H4 (cell line): ENCODE measurements around the gene MAP3K1. TPM values are rescaled to one million over a fixed set of nuclear protein-coding genes. Genes with fewer than 3 reads are reported as not detected.
A peak's percentile ranks its signal among the peaks of the same experiment; 100 is the strongest.
"Not testable (repeated sequence)": the region's sequence is repeated elsewhere in the genome, so short reads cannot be mapped to it uniquely, and the experiment has no call there.

Source experiments
- DNase-seq: peaks from one replicate; pipeline ENCODE4 v3.0.0-alpha.2; 2015; ENCODE audit warnings: low spot score
- total RNA-seq: library from RNA; depleted of rRNA; stranded (reverse); fragments of >200 nt; shearing (Covaris generic); gene quantifications from 2 replicates; pipeline ENCODE4 v1.2.3, GENCODE V29; 2014; rRNA removed

Gene MAP3K1
- total RNA-seq, result 5.7 and 7.2 TPM in 2 replicates

DNA sequence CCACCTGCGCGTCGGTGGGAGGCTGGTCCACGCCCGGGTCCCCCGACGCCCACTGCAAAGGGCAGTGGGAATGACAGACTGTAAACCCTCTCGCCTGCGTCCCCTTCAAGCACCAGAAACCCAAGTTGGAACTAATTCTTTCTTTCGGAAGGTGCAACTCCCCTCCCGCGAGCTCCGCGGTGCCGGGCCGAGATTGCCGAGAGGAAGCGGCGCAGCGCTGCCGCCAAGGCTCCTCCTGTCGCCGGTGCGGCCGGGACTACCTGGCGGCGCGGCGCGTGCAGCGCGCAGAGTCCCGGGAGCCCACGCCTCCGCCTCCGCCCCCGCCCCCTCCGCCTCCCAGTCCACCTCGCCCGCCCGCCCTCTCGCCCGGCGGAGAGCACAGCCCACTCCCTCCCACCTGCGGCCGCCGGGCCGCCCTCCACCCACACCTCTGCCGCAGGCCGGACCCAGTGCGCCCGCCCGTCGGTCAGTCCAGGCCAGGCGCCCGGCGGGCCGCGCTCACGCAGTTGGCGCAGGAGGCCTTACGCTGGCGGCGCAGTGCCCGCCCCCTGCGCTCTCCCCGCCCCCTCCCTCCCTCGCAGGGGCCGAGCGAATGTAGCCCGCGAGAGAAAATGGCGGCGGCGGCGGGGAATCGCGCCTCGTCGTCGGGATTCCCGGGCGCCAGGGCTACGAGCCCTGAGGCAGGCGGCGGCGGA lies at the start of gene MAP3K1:
MAP3K1 (plus strand) TSS at position 587 of the 695 bp plus-strand sequence; CDS start at position 612, 25 bp downstream.
- DNase-seq, result peak; percentile 62

DNA sequence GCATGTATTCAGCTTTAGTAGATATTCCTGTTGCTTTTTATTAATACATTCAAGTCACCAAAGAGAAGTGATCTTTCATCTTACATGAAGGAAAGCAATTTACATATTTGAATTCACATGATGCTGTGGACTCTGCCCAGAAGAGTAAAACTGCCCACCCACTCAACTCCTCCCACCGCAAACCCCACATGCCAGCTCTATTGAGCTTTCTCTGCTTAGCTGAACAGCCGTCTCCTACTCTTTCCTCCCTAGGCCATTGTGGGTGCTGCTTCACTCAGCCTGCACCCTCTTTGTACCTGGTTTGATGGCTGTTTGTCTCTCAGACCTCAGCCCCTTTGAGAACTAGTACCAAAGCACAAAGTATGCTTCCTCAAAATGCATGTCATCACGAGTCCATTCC lies 48.4 kb upstream of the MAP3K1 start:
- no peak for DNase-seq

DNA sequence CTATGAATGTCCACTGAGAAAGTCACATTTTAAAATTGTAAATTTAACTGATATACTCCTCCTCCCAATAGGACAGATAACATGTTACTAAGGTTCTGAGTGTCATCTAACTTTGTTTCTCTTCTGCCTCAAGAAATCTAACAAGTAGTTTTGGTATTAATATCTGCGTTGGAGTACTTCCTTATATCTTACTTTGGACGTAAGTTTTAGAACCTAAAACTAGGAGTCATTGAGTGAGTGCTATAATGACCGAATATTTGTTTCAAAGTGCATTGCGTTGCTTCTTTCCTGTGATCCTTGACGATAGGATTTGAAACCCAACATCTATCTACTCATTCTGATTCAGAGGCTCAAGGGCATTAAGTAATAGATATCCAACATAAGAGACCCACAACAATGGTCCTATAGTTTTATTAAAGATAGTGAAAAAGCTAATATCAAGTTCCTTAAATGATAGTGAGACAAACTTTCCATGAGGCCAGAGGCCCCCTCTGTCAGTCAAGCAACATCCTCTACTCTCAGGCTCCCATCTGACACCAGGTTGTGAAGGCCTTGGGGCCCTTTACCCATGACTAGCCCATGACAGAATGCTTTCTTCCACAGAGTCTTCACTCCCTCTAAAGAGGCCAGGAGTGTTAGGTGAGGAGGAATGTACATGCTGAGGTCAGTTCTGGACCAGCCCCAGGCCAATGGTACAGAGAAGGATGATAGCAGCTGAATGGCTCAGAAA lies 45.3 kb upstream of the MAP3K1 start:
- DNase-seq, result no peak

DNA sequence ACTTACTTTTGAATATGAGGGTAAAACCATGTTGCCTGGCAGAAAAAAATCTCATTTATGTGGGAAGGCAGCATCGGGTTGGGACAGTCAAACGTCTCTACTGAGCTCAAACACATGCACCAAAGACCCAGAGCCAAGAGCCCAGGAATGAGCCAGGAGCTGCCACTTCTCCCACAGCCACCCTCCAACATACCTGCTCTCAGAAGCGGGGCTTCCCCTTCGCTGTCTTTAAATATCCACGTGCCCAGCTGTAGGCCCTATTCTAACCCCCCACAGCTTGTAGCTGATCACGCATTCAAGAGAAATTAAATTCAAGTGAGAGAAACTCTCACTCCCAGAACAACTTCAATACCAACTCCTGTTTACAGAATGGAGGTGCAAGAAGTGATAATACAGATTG lies 42.6 kb upstream of the MAP3K1 start:
- DNase-seq, result no peak

DNA sequence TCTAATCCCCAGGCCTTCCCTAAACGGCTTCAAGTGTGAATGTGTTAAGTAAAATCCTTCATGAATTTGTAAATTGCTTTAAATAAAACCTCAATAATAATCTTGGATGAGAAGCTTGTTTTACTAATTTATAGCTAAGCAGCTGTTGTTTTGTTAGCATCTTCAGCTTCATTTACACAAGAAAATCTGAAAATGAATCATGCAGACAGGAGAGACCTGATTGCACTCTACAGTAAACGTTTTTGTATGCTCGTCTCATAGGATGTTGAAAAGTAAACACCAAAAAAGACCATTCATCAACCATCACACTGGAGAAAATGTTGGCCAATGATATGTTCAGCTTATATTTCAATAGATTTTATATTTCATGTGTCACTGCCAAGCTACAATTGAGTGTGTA lies 40.4 kb upstream of the MAP3K1 start:
- DNase-seq, result no peak

DNA sequence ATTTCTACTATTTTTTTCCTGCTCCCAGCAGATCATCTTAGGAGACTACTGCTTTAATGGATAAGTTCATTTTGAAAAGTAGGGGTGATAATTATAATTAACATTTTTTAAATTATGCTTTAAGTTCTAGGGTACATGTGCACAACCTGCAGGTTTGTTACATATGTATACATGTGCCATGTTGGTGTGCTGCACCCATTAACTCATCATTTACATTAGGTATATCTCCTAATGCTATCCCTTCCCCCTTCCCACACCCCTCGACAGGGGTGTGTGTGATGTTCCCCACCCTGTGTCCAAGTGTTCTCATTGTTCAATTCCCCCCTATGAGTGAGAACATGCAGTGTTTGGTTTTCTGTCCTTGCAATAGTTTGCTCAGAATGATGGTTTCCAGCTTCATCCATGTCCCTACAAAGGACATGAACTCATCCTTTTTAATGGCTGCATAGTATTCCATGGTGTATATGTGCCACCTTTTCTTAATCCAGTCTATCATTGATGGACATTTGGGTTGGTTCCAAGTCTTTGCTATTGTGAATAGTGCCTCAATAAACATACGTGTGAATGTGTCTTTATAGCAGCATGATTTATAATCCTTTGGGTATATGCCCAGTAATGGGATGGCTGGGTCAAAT lies 39.0 kb upstream of the MAP3K1 start:
- not testable (repeated sequence) for DNase-seq

DNA sequence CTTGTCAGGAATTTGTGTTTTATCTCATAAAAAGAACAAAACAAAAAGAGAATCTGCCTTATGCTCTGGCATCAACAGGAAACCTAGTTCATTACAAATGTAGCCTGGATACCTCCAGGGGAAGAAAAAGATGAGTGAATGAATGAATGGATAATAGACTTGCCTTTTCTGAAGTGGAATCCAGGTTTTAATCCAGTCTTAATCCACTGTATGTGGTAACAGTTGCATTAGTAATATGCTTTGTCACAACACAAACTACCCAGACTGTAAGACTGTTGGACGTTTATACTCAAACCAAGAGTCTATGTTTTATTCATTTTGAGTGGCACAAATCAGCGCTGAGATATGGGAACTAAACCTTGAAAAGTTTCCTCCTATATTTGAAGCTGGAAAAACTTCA lies 32.1 kb upstream of the MAP3K1 start:
- DNase-seq, result no peak

DNA sequence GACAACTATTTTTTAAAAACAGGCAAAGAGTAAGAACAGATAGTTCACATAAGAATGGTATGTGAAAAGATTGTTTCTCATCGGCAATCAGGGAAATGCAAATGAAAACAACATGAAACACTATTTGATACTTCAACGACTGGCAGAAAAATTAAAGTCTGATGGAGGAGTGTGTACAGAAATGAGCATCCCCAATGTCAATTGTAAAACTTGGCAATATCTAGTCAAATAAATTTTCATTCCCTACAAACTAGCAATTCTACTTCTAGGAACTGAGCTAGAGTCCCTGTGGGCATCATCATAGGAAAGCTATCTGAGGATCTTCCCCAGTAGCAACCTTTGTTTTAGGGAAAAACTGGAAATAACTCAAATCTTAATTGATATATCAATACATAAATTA lies 29.0 kb upstream of the MAP3K1 start:
- no peak for DNase-seq

DNA sequence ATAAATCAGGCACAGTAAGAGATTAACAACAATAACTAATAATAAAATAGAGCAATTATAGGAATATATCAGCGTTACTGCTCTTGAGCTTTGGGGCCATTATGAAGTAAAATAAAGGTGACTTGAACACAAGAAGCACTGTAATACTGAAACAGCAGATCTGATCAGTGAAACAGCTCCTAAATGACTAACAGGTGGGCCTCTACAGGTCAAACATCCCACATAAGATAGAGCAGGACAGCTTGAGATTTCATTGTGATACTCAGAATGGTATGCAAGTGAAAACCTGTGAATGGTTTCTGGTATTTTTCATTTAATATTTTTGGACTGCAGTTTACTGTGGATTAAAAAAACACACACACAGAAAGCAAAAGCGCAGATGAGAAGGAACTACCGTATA lies 24.0 kb upstream of the MAP3K1 start:
- no peak for DNase-seq

DNA sequence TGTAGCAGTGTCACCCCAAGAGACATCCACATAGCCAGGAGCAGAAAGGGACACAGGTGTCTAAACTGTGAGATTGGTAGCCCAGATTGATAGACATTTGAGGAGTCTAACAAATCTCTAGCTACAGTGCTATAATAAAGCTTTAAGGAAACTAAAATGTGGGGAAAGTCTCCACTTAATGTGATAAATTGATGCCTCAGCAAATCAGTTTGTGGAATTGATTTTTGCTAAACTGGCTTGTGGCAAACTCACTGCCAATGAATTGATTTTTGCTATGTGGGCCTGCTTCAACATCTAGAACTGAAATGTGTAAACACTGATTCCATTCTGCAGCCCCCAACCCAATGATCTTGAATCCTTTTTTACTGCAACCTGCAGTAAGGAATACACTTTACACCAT lies 16.8 kb upstream of the MAP3K1 start:
- DNase-seq, result no peak

DNA sequence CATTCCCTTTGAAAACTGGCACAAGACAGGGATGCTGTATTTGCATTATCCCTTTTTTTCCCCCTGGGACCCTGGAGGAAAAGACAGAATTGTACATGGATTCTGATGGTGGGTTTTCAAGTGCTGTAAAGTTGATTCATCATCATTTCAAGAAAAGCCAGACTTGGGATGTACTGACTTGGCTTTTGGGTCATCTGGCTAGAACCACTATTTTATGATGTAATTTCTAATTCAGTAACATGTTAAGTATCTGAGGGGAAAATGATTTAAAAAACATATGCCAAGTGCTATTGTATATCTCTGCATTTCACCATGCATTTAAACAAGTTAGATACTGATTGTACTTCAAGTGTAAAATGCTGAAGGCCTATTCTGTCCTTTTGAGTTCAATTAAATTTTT lies 15.2 kb upstream of the MAP3K1 start:
- DNase-seq, result no peak

DNA sequence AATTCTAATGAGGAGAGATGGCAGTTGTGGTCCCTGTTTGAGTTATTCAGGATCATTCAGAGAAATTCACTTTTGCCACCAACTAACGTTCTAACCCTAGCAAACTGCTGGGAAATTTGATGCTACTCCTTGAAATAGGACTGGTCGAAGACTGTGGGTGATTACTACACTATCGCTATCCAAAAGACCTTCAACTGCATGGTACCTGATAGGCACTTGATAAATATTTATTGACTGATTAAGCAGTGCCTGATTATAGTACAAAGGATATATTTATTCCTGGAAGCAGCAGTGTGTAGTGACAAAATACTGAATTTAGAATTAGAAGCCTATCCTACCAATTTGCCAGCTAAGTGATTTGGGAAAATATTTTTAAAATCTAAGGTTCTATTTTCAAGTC lies 14.1 kb upstream of the MAP3K1 start:
- DNase-seq, result no peak

DNA sequence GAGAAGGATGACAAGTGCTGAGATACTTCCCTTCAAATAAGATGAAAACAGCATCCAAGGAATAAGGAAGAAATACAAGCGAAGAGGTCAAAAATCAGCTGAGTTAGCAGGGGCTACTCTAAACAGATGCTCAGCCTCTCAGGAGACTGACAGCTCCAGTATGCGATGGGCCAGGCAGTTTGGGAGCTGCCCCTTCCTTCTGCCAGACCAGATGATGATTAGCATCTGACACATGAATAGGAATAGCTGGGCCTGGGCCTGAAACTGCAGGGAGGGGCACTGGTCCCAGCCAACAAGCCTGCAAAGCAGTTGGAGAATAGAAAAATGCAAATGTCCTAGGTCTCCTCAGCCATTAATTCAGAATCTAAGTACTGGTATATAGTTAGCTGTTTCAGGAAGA lies 13.1 kb upstream of the MAP3K1 start:
- DNase-seq, result no peak

DNA sequence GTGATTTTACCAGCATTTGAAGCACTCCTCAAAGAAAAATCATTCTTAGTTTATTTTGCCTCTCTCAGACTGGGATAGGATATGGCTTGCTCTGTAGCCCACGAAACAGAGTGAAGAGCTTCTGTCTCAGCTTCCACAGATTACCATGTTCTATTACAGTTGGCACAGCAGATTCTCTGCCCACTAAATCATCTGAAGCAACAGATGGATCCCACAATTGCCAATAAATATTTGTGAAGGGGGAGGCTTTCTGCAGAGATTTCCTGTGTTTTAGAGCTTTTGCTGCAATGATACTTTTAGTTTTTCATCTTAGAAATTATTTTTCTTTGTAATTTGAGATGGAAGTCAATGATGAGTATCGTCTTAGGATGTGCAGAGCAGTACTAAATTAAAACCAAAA lies 12.3 kb upstream of the MAP3K1 start:
- no peak for DNase-seq

DNA sequence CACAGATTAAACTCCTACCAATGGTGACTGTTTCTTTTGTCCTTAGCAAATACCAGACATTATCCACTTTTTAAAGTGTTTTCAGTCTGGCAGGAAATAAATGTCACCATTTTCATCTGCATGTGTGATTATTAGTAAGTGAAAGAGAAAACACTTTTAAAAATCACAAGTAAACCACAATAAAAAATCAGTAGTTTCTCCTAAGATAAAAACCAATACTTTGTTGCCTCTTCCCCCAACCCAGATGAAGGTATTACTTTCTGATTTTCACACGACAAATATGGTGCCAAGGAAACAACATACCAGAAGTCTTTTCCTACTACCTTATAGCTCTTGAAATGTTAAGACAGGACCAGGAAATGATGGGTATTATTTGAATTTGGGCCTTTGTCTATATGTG lies 11.5 kb upstream of the MAP3K1 start:
- no peak for DNase-seq

DNA sequence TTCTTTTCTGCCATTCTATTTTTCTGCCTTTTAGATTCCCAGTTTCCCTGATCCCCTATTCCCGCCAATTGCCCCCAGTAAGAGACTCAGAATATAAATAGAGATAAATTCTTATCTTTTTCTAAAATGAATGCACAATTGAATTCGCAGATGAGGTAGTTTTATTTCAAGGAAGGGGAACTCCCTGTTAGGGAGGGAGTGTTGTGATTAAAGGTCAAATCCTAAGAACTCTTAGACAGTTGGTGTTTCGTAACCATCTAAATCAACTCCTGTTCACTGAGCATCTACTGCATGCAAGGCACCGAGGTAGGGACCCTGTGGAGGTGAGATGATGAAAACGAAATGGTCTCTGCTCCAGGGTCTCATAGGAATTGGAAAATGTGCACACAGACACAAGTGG lies 7.7 kb upstream of the MAP3K1 start:
- DNase-seq, result no peak

DNA sequence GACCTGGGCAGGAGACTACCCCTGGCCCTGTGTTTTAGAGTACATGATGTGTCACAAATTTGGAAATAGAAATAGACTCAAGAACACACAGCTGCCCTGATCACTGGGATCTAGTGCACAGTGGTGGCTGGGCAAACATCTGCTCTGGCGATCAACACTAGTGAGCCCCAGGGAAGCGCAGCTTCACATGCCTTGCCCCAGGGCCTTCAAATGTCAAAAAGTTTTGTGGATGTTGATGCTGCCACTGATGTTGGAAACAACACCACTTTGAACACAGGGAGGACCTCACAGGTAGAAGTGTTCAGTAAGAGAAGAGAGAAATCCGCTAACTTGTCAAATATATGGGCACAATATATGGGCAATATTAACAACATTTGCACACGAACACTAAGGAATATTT lies 7.1 kb upstream of the MAP3K1 start:
- no peak for DNase-seq

DNA sequence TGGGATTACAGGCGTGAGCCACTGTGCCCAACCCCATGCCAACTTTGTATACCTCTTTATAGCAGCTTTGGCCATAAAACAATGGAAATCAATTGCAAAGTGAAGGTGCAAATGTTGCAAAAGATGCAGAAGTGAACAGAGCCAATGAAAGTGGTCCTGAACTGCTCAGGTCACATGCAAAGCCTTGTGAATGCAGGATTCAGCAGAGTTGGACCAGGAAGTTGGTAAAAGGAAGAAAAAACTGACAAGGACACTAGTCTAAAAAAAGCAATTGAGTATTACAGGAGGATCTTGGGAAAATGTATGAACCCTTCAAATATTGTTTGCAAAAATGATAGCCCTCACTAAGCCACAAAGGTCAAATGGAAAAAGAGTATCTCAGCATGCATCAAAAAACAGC lies 4.5 kb upstream of the MAP3K1 start:
- DNase-seq, result no peak

DNA sequence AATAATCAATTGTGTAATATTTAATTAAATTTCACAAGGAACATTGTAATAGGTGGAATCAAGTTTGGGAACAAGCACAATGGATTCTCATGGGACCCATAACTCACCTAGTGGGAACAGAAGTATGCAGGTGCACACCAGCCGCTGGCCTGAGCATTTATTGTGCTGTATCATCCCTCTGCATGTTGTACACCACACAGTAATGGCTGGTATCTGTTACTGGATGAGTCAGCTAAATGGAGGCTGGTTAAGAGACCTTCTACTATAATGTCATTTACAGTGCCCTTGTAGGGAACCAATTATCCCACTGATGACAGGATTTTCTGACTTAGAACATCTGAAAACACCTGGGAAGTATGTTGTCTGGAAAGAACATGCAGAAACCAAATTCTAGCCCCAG lies 3.2 kb upstream of the MAP3K1 start:
- DNase-seq, result peak; percentile 33

DNA sequence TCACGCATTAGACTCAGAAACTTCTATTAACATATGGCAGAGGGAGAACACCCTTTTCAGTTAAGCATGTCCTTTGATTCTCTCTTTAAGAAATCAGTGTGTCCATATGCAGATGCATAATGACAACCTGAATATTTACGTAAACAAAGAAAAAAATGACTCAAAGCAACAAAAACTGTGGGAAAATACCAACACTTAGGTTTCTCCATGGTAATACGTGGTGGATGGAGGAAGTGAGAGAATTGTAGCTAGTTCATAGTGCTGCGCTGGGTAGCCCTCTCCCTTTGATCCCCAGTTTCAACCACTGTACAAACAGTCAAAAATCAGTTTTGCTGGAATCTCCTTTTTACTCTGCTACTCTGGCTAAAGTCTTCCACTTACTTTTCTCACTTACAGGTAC lies 2.0 kb upstream of the MAP3K1 start:
- no peak for DNase-seq

DNA sequence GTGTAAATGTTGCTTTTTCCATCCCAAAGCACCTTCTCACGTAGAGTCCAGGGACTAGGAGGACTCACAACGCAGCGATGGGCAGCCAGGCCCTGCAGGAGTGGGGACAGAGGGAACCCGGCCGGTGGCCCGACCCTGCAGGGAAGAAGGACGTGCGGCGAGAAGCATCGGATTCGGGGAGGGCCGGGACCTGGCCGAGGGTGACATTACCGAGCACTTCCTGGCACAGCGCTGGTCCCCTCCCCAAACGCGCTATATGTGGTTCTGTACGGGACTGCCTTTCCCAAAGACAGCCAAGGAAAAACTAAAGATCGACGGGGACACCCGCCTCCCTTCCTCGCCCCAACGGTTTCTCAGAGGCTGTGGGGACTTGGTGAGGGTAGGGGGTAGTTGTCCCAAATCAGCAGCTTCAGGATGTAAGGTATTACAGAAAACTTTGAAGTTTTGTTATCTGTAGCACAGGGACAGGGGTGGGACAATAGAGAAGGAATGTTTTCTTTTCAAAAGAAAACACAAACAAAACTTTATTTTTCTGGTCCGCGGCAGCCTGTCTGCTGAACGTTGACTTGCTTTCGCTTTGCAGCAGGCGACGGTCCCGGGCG lies 887 bp upstream of the MAP3K1 start:
- DNase-seq, result no peak

DNA sequence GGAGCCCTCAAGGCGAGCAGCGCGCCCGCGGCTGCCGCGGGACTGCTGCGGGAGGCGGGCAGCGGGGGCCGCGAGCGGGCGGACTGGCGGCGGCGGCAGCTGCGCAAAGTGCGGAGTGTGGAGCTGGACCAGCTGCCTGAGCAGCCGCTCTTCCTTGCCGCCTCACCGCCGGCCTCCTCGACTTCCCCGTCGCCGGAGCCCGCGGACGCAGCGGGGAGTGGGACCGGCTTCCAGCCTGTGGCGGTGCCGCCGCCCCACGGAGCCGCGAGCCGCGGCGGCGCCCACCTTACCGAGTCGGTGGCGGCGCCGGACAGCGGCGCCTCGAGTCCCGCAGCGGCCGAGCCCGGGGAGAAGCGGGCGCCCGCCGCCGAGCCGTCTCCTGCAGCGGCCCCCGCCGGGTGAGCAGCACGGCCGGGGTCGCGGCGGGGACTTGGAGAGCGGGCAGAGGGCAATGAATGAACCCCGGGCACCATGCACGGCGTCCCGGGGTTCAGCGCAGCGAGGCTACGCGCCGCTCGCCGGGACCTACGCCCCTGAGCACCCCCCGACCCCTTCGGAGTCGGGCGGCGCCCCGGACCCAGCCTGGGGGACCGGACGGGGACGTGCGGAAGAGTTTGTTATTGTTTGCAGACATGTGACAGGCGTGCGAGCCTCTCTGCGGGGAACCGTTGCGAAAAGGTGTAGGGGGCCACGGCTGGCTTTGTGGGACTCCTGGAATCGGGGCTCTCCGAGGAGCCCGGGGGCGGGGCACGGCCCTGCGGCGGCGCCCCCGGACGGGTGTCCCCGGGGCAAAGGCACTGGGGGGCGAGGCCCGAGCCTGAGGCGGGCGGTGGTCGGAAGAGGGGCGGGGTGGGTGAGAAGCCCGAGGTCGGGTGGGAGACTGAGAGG lies 553 bp downstream of the MAP3K1 start:
- peak; percentile 8 for DNase-seq
